CD4-positive, alpha-beta T cell treated with Interleukin-12 subunit alpha and Interleukin-12 subunit beta, for 1 hour (primary cell): ENCODE results near the gene FIBCD1.

Experiments
- DNase-seq: peaks from one replicate; pipeline ENCODE4 v3.0.0-alpha.2; 2020

The FIBCD1 gene

GRCh38 chr9:130938652-130939404, at the start of gene FIBCD1:
TSS of gene FIBCD1 (minus strand) at chr9:130939247. CDS start at chr9:130938607, 640 bp downstream.
- DNase-seq = no peak

- no peak for DNase-seq
These were observed 49.3 kb upstream of the FIBCD1 start for GRCh38 chr9:130988400-130988747.

GRCh38 chr9:130987738-130988399, 48.8 kb upstream of the FIBCD1 start:
- DNase-seq = no peak

- no peak for DNase-seq
These were observed 48.0 kb upstream of the FIBCD1 start for GRCh38 chr9:130987054-130987453.

- DNase-seq = no peak
These were observed 47.4 kb upstream of the FIBCD1 start for GRCh38 chr9:130986356-130986965.

- no peak for DNase-seq
These were observed 46.6 kb upstream of the FIBCD1 start for GRCh38 chr9:130985606-130986162.

GRCh38 chr9:130985029-130985428, 46.0 kb upstream of the FIBCD1 start:
- no peak for DNase-seq

GRCh38 chr9:130984521-130984920, 45.5 kb upstream of the FIBCD1 start:
- DNase-seq = no peak

- no peak for DNase-seq
These were observed 44.9 kb upstream of the FIBCD1 start for GRCh38 chr9:130983970-130984369.

- no peak for DNase-seq
These were observed 44.3 kb upstream of the FIBCD1 start for GRCh38 chr9:130983359-130983670.

GRCh38 chr9:130982636-130983358, 43.8 kb upstream of the FIBCD1 start:
- no peak for DNase-seq

- DNase-seq = no peak
These were observed 42.7 kb upstream of the FIBCD1 start for GRCh38 chr9:130981756-130982137.

- no peak for DNase-seq
These were observed 42.1 kb upstream of the FIBCD1 start for GRCh38 chr9:130981002-130981755.

- DNase-seq = no peak
These were observed 41.5 kb upstream of the FIBCD1 start for GRCh38 chr9:130980526-130980925.

GRCh38 chr9:130979591-130980385, 40.7 kb upstream of the FIBCD1 start:
- DNase-seq = no peak

GRCh38 chr9:130977811-130978221, 38.8 kb upstream of the FIBCD1 start:
- no peak for DNase-seq

GRCh38 chr9:130975932-130976841, 37.1 kb upstream of the FIBCD1 start:
- DNase-seq = no peak

- DNase-seq = no peak
These were observed 36.1 kb upstream of the FIBCD1 start for GRCh38 chr9:130975156-130975555.

GRCh38 chr9:130974697-130975096, 35.6 kb upstream of the FIBCD1 start:
- no peak for DNase-seq

GRCh38 chr9:130973686-130974281, 34.7 kb upstream of the FIBCD1 start:
- DNase-seq = no peak
